ENCODE results near the gene FBLN1.
"Not testable (repeated sequence)": the region's sequence is repeated elsewhere in the genome, so short reads cannot be mapped to it uniquely, and the experiment has no call there.

The FBLN1 gene

DNA sequence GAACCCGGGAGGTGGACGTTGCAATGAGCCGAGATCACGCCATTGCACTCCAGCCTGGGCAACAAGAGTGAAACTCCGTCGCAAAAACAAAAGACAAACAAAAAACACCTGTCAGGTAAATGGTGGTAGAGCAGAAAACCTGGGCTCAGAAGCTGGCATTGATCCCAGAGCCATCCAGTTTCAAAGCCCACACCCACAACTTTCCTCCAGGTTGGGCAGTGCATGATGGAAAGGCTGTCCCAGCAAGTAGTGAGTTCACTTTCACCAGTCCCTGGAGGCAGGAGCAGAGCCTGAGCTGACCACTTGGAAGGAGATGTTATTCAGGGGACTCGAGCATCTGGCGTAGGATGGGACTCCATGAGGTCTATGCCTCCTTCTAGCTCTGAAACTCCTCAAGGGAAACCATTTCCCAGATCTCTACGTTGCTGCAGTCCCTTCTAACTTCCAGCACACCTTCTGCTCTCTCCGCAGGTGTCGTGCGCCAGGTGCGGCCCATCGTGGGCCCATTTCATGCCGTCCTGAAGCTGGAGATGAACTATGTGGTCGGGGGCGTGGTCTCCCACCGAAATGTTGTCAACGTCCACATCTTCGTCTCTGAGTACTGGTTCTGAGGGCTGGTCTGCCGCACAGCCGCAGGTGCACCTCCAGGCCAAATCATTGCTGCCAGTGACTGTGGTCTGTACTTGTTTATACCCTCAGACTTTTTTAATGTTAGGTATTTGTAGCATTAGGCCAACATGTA lies 97.3 kb downstream of the FBLN1 start:
- no peaks in the 10 kb centered on the region for H3K36me3 Mint-ChIP-seq

GRCh38 chr22:45600790-45601730 lies 98.4 kb downstream of the FBLN1 start:
- ATAC-seq (replicated peaks), result no peak
- Mint-ChIP-seq H3K27me3 (peaks cover 9 to 17% of the 10 kb centered on the region in 2 donors), H3K36me3 (no peaks in the 10 kb centered on the region), H3K9me3 (no peaks in the 10 kb centered on the region), H3K4me3 (no peak overlapping the region), H3K4me1 (peaks cover 10 to 21% of the 10 kb centered on the region in 2 donors), H3K27ac (no peak overlapping the region)
- no peak for DNase-seq

More for the DNA sequence above, 97.3 kb downstream of the FBLN1 start:
- Mint-ChIP-seq H3K4me1 (peaks cover 10 to 21% of the 10 kb centered on the region in 2 donors), H3K27ac (no peak overlapping the region), H3K9me3 (no peaks in the 10 kb centered on the region), H3K27me3 (peaks cover 5 to 19% of the 10 kb centered on the region in 2 donors), H3K4me3 (no peak overlapping the region)
- no peak for DNase-seq
- ATAC-seq (replicated peaks), result no peak

GRCh38 chr22:45602004-45602733 lies 99.5 kb downstream of the FBLN1 start:
- H3K36me3 Mint-ChIP-seq, result no peaks in the 10 kb centered on the region
- H3K4me1 Mint-ChIP-seq, result peaks cover 10 to 21% of the 10 kb centered on the region in 2 donors
- H3K4me3 Mint-ChIP-seq, result no peak overlapping the region
- no peak overlapping the region for H3K27ac Mint-ChIP-seq
- no peak for ATAC-seq (replicated peaks)
- H3K9me3 Mint-ChIP-seq, result no peaks in the 10 kb centered on the region
- H3K27me3 Mint-ChIP-seq, result peaks cover 13 to 27% of the 10 kb centered on the region in 2 donors
- no peak for DNase-seq

GRCh38 chr22:45602824-45603595 lies 100.3 kb downstream of the FBLN1 start:
- no peaks in the 10 kb centered on the region for H3K36me3 Mint-ChIP-seq
- no peak overlapping the region for H3K4me3 Mint-ChIP-seq
- H3K27ac Mint-ChIP-seq, result no peak overlapping the region
- DNase-seq, result no peak
- peaks cover 13 to 30% of the 10 kb centered on the region in 2 donors for H3K27me3 Mint-ChIP-seq
- H3K4me1 Mint-ChIP-seq, result peaks cover 10 to 21% of the 10 kb centered on the region in 2 donors
- peak in 1 of 2 donors; percentile 51 for ATAC-seq (replicated peaks)
- H3K9me3 Mint-ChIP-seq, result no peaks in the 10 kb centered on the region

DNA sequence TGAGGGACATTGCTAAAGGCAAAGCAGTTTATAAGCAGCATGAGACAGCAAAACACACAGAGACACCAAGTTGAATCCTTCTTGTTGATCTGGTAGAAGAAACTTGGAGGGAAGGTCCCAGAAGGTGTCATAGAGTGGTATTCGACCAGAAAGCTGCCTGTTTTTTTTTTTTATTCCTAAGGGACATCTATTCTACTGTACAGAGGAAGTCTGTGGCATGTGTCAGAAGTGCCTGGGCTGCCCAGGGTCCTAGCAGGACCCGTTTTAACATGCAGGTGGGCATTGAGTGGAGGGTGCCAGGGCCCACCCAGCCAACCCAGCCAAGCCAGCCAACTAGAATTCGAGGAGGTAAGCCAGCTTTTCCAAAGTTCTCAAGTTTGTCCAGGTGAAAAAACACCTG lies 100.9 kb downstream of the FBLN1 start:
- DNase-seq, result no peak
- H3K36me3 Mint-ChIP-seq, result no peaks in the 10 kb centered on the region
- peaks cover 13 to 30% of the 10 kb centered on the region in 2 donors for H3K27me3 Mint-ChIP-seq
- peaks cover 10 to 21% of the 10 kb centered on the region in 2 donors for H3K4me1 Mint-ChIP-seq
- no peak overlapping the region for H3K4me3 Mint-ChIP-seq
- peak; percentile 94 to 97 for ATAC-seq (replicated peaks)
- no peak overlapping the region for H3K27ac Mint-ChIP-seq
- H3K9me3 Mint-ChIP-seq, result no peaks in the 10 kb centered on the region

- H3K4me3 Mint-ChIP-seq; H3K9me3 Mint-ChIP-seq; H3K27ac Mint-ChIP-seq; H3K36me3 Mint-ChIP-seq; ATAC-seq (replicated peaks); DNase-seq; H3K4me1 Mint-ChIP-seq: not testable (repeated sequence)
- peaks cover 13 to 33% of the 10 kb centered on the region in 2 donors for H3K27me3 Mint-ChIP-seq
Observed at GRCh38 chr22:45608045-45608444, 105.4 kb downstream of the FBLN1 start.

DNA sequence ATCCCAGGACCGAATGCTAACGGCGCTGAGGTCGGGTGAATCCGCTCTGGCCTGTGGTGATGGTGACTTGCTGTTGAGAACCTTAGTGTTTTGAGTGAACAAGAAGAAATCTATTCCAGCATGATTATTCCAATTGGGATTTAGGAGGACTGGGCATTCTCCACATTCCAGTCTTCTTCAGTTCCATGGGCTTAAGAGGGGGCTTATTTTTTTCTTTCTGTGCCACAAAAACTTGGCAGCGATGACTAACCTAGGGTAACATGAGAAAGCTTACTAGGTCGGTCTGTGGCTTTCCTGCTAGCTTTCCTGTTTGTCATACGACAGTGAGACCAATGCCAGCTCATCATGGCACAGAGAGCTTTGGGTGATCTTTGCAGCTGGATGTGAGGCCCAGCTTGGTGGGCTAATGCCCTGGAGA lies 106.1 kb downstream of the FBLN1 start:
- no peak for DNase-seq
- Mint-ChIP-seq H3K4me3 (no peak overlapping the region), H3K36me3 (no peaks in the 10 kb centered on the region), H3K9me3 (no peaks in the 10 kb centered on the region), H3K4me1 (peaks cover 0 to 2% of the 10 kb centered on the region in 2 donors), H3K27me3 (peaks cover 13 to 33% of the 10 kb centered on the region in 2 donors), H3K27ac (no peak overlapping the region)
- ATAC-seq (replicated peaks), result no peak

GRCh38 chr22:45612451-45612901 lies 109.8 kb downstream of the FBLN1 start:
- Mint-ChIP-seq H3K9me3 (peaks cover 2 to 4% of the 10 kb centered on the region in 2 donors), H3K27me3 (peaks cover 4 to 25% of the 10 kb centered on the region in 2 donors), H3K4me3 (peak overlapping the region in 1 of 2 donors; percentile 10), H3K27ac (no peak overlapping the region), H3K4me1 (no peaks in the 10 kb centered on the region), H3K36me3 (no peaks in the 10 kb centered on the region)
- peak; percentile 45 to 56 for ATAC-seq (replicated peaks)
- no peak for DNase-seq

DNA sequence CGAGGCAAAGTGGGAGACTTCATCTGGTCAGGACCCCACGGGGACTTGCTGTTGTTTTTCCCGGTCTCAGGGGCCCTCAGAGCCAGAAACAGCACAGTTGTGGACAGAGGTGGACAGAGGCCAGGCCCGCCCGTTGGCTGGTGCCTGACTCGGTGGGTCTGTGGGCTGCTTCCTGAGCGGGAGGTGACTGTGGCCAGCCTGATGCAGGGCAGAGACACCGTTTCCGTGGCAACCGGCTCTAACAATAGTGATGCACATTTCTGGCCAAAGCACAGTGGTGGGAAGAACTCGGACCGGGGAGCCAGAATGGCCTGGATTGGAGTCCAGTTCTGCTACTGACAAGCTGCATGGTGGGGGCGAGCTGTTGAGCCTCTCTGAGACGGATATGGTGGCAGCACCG lies 110.3 kb downstream of the FBLN1 start:
- no peak overlapping the region for H3K4me3 Mint-ChIP-seq
- no peaks in the 10 kb centered on the region for H3K36me3 Mint-ChIP-seq
- ATAC-seq (replicated peaks) (no peak), DNase-seq (no peak)
- H3K27ac Mint-ChIP-seq, result no peak overlapping the region
- no peaks in the 10 kb centered on the region for H3K4me1 Mint-ChIP-seq
- peaks cover 2 to 4% of the 10 kb centered on the region in 2 donors for H3K9me3 Mint-ChIP-seq
- peaks cover 7 to 26% of the 10 kb centered on the region in 2 donors for H3K27me3 Mint-ChIP-seq

GRCh38 chr22:45615364-45615763 lies 112.7 kb downstream of the FBLN1 start:
- Mint-ChIP-seq H3K27me3 (peaks cover 15 to 27% of the 10 kb centered on the region in 2 donors), H3K27ac (no peak overlapping the region), H3K9me3 (peaks cover 4 to 8% of the 10 kb centered on the region in 2 donors), H3K4me1 (peaks cover 0 to 5% of the 10 kb centered on the region in 2 donors), H3K4me3 (no peak overlapping the region), H3K36me3 (no peaks in the 10 kb centered on the region)
- ATAC-seq (replicated peaks) (no peak), DNase-seq (no peak)

- Mint-ChIP-seq H3K4me3 (no peak overlapping the region), H3K36me3 (no peaks in the 10 kb centered on the region), H3K4me1 (peaks cover 0 to 5% of the 10 kb centered on the region in 2 donors), H3K27me3 (peaks cover 14 to 27% of the 10 kb centered on the region in 2 donors), H3K9me3 (peaks cover 5 to 8% of the 10 kb centered on the region in 2 donors), H3K27ac (no peak overlapping the region)
- no peak for DNase-seq
- no peak for ATAC-seq (replicated peaks)
Observed at GRCh38 chr22:45616432-45616831, 113.7 kb downstream of the FBLN1 start.

DNA sequence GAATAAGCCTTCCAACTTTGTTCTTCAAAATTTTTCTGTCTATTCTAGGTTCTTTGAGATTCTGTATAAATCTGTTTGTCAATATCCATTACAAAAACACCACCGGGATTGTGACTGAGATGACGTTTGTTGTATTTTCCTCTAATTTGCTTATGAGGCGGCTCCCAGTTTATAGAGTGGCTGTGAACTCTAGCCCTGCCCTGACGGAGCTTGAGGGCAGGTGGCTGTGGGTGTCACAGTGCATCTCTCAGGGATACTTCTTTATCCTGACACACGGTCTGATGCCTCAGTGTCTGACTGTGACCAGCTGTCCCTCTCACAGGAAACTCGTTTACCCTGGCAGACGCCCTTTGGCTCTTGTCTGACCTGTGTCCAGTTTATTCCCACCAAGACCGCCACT lies 115.3 kb downstream of the FBLN1 start:
- H3K27ac Mint-ChIP-seq, result no peak overlapping the region
- no peak for ATAC-seq (replicated peaks)
- peaks cover 10 to 22% of the 10 kb centered on the region in 2 donors for H3K27me3 Mint-ChIP-seq

GRCh38 chr22:45620706-45621105 lies 118.0 kb downstream of the FBLN1 start:
- Mint-ChIP-seq H3K27me3 (peaks cover 15 to 29% of the 10 kb centered on the region in 2 donors), H3K4me1 (peaks cover 0 to 5% of the 10 kb centered on the region in 2 donors), H3K27ac (no peak overlapping the region), H3K36me3 (no peaks in the 10 kb centered on the region), H3K4me3 (no peak overlapping the region), H3K9me3 (peaks cover 5 to 8% of the 10 kb centered on the region in 2 donors)
- DNase-seq, result no peak
- ATAC-seq (replicated peaks), result no peak

More for the DNA sequence above, 115.3 kb downstream of the FBLN1 start:
- Mint-ChIP-seq H3K4me3 (no peak overlapping the region), H3K4me1 (peaks cover 0 to 5% of the 10 kb centered on the region in 2 donors), H3K9me3 (peaks cover 5 to 8% of the 10 kb centered on the region in 2 donors), H3K36me3 (no peaks in the 10 kb centered on the region)
- DNase-seq, result no peak
